Endothelial cell of umbilical vein (primary cell): ENCODE data around the gene RGS7. TPM values are rescaled to one million over a fixed set of nuclear protein-coding genes. Genes with fewer than 3 reads are reported as not detected.

ENCODE experiments used
- BruUV-seq: library from RNA; stranded (reverse); fragments of 400-500 nt; replicated peaks from 2 replicates; lab custom pipeline; 2021; lab: Mats Ljungman, UMichigan
- CTCF ChIA-PET: fragments of 300-600, 350-600 bp; sonication (Branson Sonifier 250); formaldehyde crosslinking; loops from one replicate; lab custom pipeline; 2021; ENCODE audit warnings: antibody characterized with exemption, inconsistent platforms; lab: Charles Lee
- POLR2A ChIA-PET: fragments of 300-600, 350-600 bp; sonication (Branson Sonifier 250); formaldehyde crosslinking; loops from one replicate; lab custom pipeline; 2021; ENCODE audit warnings: antibody characterized with exemption, inconsistent platforms; lab: Charles Lee
- DNase-seq: peaks from one replicate; pipeline ENCODE4 v3.0.0-alpha.2; 2011; ENCODE audit warnings: low read depth, low spot score
- FAIRE-seq: peaks from 2 replicates; lab custom pipeline; 2011; peaks lifted over from hg19 to GRCh38; lab: Jason Lieb, UNC
- H2AFZ ChIP-seq: 2 replicates; pipeline ENCODE4 v1.6.0; 2012; ENCODE audit warnings: low read depth, low read length, control low read depth, inconsistent platforms
- H3K27ac ChIP-seq: 2 replicates; pipeline ENCODE4 v1.5.1; 2011; ENCODE audit warnings: low read depth, mild to moderate bottlenecking, control low read depth, low read length, moderate library complexity; ENCODE audit not compliant: insufficient read depth
- H3K27me3 ChIP-seq, 2 experiments: 2 replicates each; pipeline versions ENCODE4 v1.6.0 to v1.6.1; 2011; ENCODE audit warnings: low read length in 2 of 2, mixed read lengths in 1 of 2; ENCODE audit not compliant: control insufficient read depth in 2 of 2, insufficient read depth in 2 of 2
- H3K36me3 ChIP-seq, 2 experiments: 2 replicates in 1 of 2; 3 replicates in 1 of 2; pipeline ENCODE4 v1.5.1; 2011; ENCODE audit warnings: low read length in 2 of 2, mild to moderate bottlenecking in 1 of 2, moderate library complexity in 1 of 2; ENCODE audit not compliant: control insufficient read depth in 2 of 2, insufficient read depth in 2 of 2; ENCODE audit errors: extremely low read depth in 1 of 2
- H3K4me1 ChIP-seq: 3 replicates; pipeline ENCODE4 v1.5.1; 2011; ENCODE audit warnings: mild to moderate bottlenecking, low read length; ENCODE audit not compliant: control insufficient read depth, insufficient read depth; ENCODE audit errors: extremely low read depth
- H3K4me2 ChIP-seq: 2 replicates; pipeline ENCODE4 v1.6.1; 2011; ENCODE audit warnings: low read length, control low read depth, mixed read lengths; ENCODE audit not compliant: insufficient read depth
- H3K4me3 ChIP-seq, 3 experiments: fragments of 200-600 bp in 1 of 3; sonication (generic), shearing (Covaris generic) in 1 of 3; replicated peaks in 1 of 3; 2 replicates each; pipeline ENCODE4 v1.5.1; 2011 to 2016; ENCODE audit warnings: control low read depth in 3 of 3, low read length in 3 of 3, mild to moderate bottlenecking in 2 of 3, inconsistent platforms in 1 of 3, low read depth in 1 of 3, moderate library complexity in 1 of 3; ENCODE audit not compliant: insufficient read depth in 1 of 3
- H3K79me2 ChIP-seq: 2 replicates; pipeline ENCODE4 v1.6.0; 2012; ENCODE audit warnings: low read length, inconsistent platforms; ENCODE audit not compliant: control insufficient read depth, insufficient read depth
- H3K9ac ChIP-seq: replicated peaks from 2 replicates; pipeline ENCODE3; 2011; ENCODE audit warnings: low read length, control low read depth; ENCODE audit not compliant: insufficient read depth; ENCODE audit errors: extremely low read depth
- H3K9me1 ChIP-seq: replicated peaks from 3 replicates; pipeline ENCODE4 v1.6.0; 2011; ENCODE audit warnings: mild to moderate bottlenecking, low read length; ENCODE audit not compliant: control insufficient read depth, insufficient read depth; ENCODE audit errors: extremely low read depth
- H3K9me3 ChIP-seq: replicated peaks from 2 replicates; pipeline ENCODE4 v1.5.1; 2012; ENCODE audit warnings: low read length, inconsistent platforms; ENCODE audit not compliant: control insufficient read depth, insufficient read depth
- H4K20me1 ChIP-seq: replicated peaks from 2 replicates; pipeline ENCODE3; 2011; ENCODE audit warnings: mild to moderate bottlenecking, low read length; ENCODE audit not compliant: control insufficient read depth, insufficient read depth; ENCODE audit errors: extremely low read depth
- CTCF ChIP-seq, 2 donors: IDR thresholded peaks; 1 replicate in 1 of 2; 2 replicates in 1 of 2; pipeline ENCODE4 v1.5.1; 2011; ENCODE audit warnings: low read length in 2 of 2, mild to moderate bottlenecking in 2 of 2, moderate library complexity in 2 of 2, control low read depth in 1 of 2, inconsistent platforms in 1 of 2, low read depth in 1 of 2; ENCODE audit not compliant: insufficient read depth in 1 of 2; ENCODE audit errors: extremely low read depth in 1 of 2
- EZH2 ChIP-seq: IDR thresholded peaks from 2 replicates; pipeline ENCODE4 v1.6.1; 2012; ENCODE audit warnings: borderline replicate concordance, low read depth, mild to moderate bottlenecking, moderate library complexity, low read length, inconsistent platforms; ENCODE audit not compliant: severe bottlenecking
- FOS ChIP-seq: IDR thresholded peaks from 2 replicates; pipeline ENCODE4 v1.6.1; 2011; ENCODE audit warnings: mild to moderate bottlenecking, low read length, moderate library complexity, borderline replicate concordance; ENCODE audit not compliant: insufficient read depth
- GATA2 ChIP-seq: IDR thresholded peaks from 2 replicates; pipeline ENCODE4 v1.7.0; 2011; ENCODE audit warnings: low read depth, mild to moderate bottlenecking, moderate library complexity, mixed read lengths, low read length; ENCODE audit not compliant: insufficient read length, insufficient read depth
- JUN ChIP-seq: IDR thresholded peaks from 2 replicates; pipeline ENCODE4 v1.6.1; 2011; ENCODE audit warnings: borderline replicate concordance, low read depth; ENCODE audit not compliant: insufficient read length, insufficient read depth
- MAX ChIP-seq: IDR thresholded peaks from 2 replicates; pipeline ENCODE4 v1.6.1; 2011; ENCODE audit not compliant: insufficient read depth, insufficient read length
- MYC ChIP-seq: IDR thresholded peaks from one replicate; pipeline ENCODE4 v1.6.1; 2011; ENCODE audit warnings: mild to moderate bottlenecking, low read depth, low read length
- POLR2A ChIP-seq: IDR thresholded peaks from 2 replicates; pipeline ENCODE4 v1.6.1; 2012; ENCODE audit warnings: low read depth, mild to moderate bottlenecking, control low read depth, low read length
- POLR2AphosphoS5 ChIP-seq: IDR thresholded peaks from 2 replicates; pipeline ENCODE4 v1.6.1; 2012; ENCODE audit warnings: low read depth, mild to moderate bottlenecking, control low read depth, low read length, moderate library complexity; ENCODE audit not compliant: insufficient read depth
- dilution Hi-C: fragments of 300-500 bp; cut with MboI; formaldehyde crosslinking; loops from one replicate; pipeline ENCODE4 v1.15.0; 2019; ENCODE audit warnings: low sequenced_read_pairs; ENCODE audit not compliant: extremely low pct_ligation_motif_present
- intact Hi-C: fragments of 100-400 bp; cut with micrococcal nuclease; formaldehyde crosslinking; loops from one replicate; pipeline ENCODE4 v1.10.0; 2022
- polyA plus RNA-seq, 4 experiments: library from polyadenylated mRNA; depleted of rRNA in 3 of 4; stranded (reverse) in 3 of 4; unstranded in 1 of 4; fragments of >200 nt; gene quantifications; 2 replicates each; pipeline versions ENCODE4 v1.2.1 to v1.2.3, GENCODE V29; 2011 to 2012; ENCODE audit warnings: missing spikeins in 1 of 4
- total RNA-seq: library from RNA; stranded (reverse); gene quantifications from 2 replicates; pipeline ENCODE4 v1.2.3, GENCODE V29; 2021

RGS7 gene
- total and polyA plus RNA-seq, 2 donors (not counting 3 experiments of a cell fraction or from before 2014, with no cell fraction given): 0.43 to 0.44 TPM

DNA sequence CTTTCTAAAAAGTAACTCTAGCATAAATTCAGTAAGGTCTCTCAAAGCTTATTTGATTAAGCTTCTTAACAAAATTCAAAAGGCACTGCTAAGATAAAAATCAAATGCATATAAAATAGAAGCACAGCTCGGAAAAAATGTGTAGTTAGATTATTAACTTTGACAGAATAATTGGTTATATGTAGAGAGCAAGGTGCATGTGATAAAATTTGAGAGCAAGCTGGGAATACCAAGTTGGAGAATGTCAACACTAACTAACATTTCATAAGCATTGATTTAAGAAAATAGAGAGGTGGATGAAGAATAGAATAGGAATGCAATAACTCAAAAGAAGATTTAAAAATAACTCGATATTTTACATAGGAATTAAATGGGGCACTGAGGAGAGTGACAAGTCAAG, 540.5 kb downstream of the RGS7 start:
- CTCF ChIA-PET: interaction anchor here (1.5 kb wide), 1 partner anchor 32 kb away, joined by 3 read pairs; no protein-coding TSS in a partner anchor
- dilution Hi-C loops (no loop called here), intact Hi-C loops (no loop called here)
- Histone ChIP-seq H3K9ac (no peak overlapping the region), H3K9me1 (no peaks in the 10 kb centered on the region), H3K79me2 (no peaks in the 10 kb centered on the region), H3K27me3 (no peaks in the 10 kb centered on the region), H3K4me3 (no peak overlapping the region), H2AFZ (no peak overlapping the region), H3K4me2 (no peak overlapping the region), H4K20me1 (no peaks in the 10 kb centered on the region), H3K27ac (no peak overlapping the region), H3K36me3 (no peaks in the 10 kb centered on the region), H3K4me1 (no peaks in the 10 kb centered on the region), H3K9me3 (no peaks in the 10 kb centered on the region)
- DNase-seq (no peak), FAIRE-seq (no peak)
- TF ChIP-seq EZH2 (no peak), GATA2 (no peak)
- POLR2A ChIA-PET: no interaction called here
- no TSS peak for BruUV-seq

DNA sequence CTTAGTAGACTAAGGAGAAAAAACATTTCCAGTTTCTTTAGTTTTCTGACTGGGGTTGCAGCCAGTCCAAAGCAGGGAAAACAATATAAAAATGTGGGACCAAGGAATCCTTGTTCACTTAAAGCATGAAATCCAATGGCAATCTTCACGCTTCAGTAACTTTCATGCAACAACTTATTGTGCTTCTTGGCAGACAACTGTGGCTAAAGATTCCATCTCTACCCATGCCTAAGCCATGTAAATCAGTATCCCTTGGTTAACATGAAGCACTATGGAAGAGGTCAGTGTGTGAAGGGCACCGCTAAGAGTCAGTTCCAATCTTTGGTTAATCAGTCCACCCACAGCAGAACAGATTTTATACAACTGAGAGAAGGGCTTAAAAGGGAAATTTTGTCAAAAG, 543.3 kb downstream of the RGS7 start:
- intact Hi-C loops: no loop called here
- TF ChIP-seq POLR2A: no peak
- TF ChIP-seq JUN: no peak
- TF ChIP-seq EZH2: no peak
- no peak for TF ChIP-seq FOS
- TF ChIP-seq GATA2: no peak
- TF ChIP-seq CTCF (IDR thresholded peaks at IDR 0.05; ENCODE audit: extremely low read depth in 1 of 2, insufficient read depth in 1 of 2, low read depth in 1 of 2, low read length in 2 of 2): no peak
- no peak for TF ChIP-seq MYC
- TF ChIP-seq POLR2AphosphoS5: no peak
- no peak for TF ChIP-seq MAX
- no peak overlapping the region for H3K4me2 ChIP-seq
- no peaks in the 10 kb centered on the region for H3K27me3 ChIP-seq
- no peak overlapping the region for H3K4me3 ChIP-seq
- ChIA-PET POLR2A (no interaction called here), CTCF (no interaction called here)
- no peaks in the 10 kb centered on the region for H3K9me1 ChIP-seq
- FAIRE-seq: no peak
- dilution Hi-C loops: no loop called here
- BruUV-seq: no TSS peak
- no peak for DNase-seq
- H2AFZ ChIP-seq: no peak overlapping the region
- no peak overlapping the region for H3K27ac ChIP-seq
- H3K36me3 ChIP-seq: no peaks in the 10 kb centered on the region
- no peaks in the 10 kb centered on the region for H4K20me1 ChIP-seq
- H3K79me2 ChIP-seq: no peaks in the 10 kb centered on the region
- H3K9ac ChIP-seq: no peak overlapping the region
- H3K4me1 ChIP-seq: no peaks in the 10 kb centered on the region
- H3K9me3 ChIP-seq: no peaks in the 10 kb centered on the region
